Ascending aorta (tissue), 2 donors: Measurements from ENCODE around the gene MEIOB. TPM values are rescaled to one million over a fixed set of nuclear protein-coding genes. Genes with fewer than 3 reads are reported as not detected.

ENCODE experiments used
- DNase-seq, 2 donors: peaks; one replicate each; pipeline ENCODE4 v3.0.0-alpha.2; 2019; ENCODE audit warnings: low spot score in 2 of 2
- H3K27ac ChIP-seq, 2 donors: fragments of 200-600 bp; sonication (generic); one replicate each; pipeline ENCODE4 v1.5.1; 2016 to 2017; ENCODE audit warnings: mild to moderate bottlenecking in 1 of 2
- H3K27me3 ChIP-seq: fragments of 200-600 bp; sonication (generic); one replicate; pipeline ENCODE4 v1.5.1; 2017
- H3K36me3 ChIP-seq, 2 donors: fragments of 200-600 bp; sonication (generic); one replicate each; pipeline ENCODE4 v1.5.1; 2016
- H3K4me1 ChIP-seq, 2 donors: fragments of 200-600 bp; sonication (generic); one replicate each; pipeline ENCODE4 v1.5.1; 2016 to 2017; ENCODE audit warnings: mild to moderate bottlenecking in 1 of 2
- H3K4me3 ChIP-seq, 2 donors: fragments of 200-600 bp; sonication (generic); one replicate each; pipeline ENCODE4 v1.5.1; 2016 to 2017; ENCODE audit warnings: mild to moderate bottlenecking in 1 of 2
- H3K9me3 ChIP-seq, 2 donors: fragments of 200-600 bp; sonication (generic); one replicate each; pipeline ENCODE4 v1.5.1; 2016
- intact Hi-C: fragments of 100-400 bp; cut with DNase I; formaldehyde crosslinking; loops from one replicate; pipeline ENCODE4 v1.15.1; 2023
- total RNA-seq: library from RNA; depleted of rRNA; stranded (reverse); fragments of >200 nt; gene quantifications from one replicate; pipeline ENCODE4 v1.1.0, GENCODE V29; 2016
- TF ChIP-seq, protein P1 (sequence below), 3 experiments: fragments of 200-600 bp in 2 of 3; fragments of 450-650 bp in 1 of 3; sonication (generic) in 2 of 3; IDR thresholded peaks; one replicate each; pipeline ENCODE4 v1.5.1; 2016 to 2019; ENCODE audit warnings: antibody characterized with exemption in 3 of 3, mild to moderate bottlenecking in 1 of 3, moderate library complexity in 1 of 3

Gene MEIOB
- total RNA-seq, 1 donor from 2014 or later = not detected

- intact Hi-C loops = no loop called here
- Histone ChIP-seq H3K27me3 (peaks cover 21% of the 10 kb centered on the region), H3K4me1 (no peaks in the 10 kb centered on the region), H3K27ac (no peak overlapping the region), H3K9me3 (no peaks in the 10 kb centered on the region), H3K36me3 (no peaks in the 10 kb centered on the region), H3K4me3 (no peak overlapping the region)
- no peak for DNase-seq
- TF ChIP-seq, protein P1, sequence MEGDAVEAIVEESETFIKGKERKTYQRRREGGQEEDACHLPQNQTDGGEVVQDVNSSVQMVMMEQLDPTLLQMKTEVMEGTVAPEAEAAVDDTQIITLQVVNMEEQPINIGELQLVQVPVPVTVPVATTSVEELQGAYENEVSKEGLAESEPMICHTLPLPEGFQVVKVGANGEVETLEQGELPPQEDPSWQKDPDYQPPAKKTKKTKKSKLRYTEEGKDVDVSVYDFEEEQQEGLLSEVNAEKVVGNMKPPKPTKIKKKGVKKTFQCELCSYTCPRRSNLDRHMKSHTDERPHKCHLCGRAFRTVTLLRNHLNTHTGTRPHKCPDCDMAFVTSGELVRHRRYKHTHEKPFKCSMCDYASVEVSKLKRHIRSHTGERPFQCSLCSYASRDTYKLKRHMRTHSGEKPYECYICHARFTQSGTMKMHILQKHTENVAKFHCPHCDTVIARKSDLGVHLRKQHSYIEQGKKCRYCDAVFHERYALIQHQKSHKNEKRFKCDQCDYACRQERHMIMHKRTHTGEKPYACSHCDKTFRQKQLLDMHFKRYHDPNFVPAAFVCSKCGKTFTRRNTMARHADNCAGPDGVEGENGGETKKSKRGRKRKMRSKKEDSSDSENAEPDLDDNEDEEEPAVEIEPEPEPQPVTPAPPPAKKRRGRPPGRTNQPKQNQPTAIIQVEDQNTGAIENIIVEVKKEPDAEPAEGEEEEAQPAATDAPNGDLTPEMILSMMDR (IDR thresholded peaks at IDR 0.05) = no peak
Measured at GRCh38 chr16:1917665-1918350, 45.8 kb upstream of the MEIOB start.

DNA sequence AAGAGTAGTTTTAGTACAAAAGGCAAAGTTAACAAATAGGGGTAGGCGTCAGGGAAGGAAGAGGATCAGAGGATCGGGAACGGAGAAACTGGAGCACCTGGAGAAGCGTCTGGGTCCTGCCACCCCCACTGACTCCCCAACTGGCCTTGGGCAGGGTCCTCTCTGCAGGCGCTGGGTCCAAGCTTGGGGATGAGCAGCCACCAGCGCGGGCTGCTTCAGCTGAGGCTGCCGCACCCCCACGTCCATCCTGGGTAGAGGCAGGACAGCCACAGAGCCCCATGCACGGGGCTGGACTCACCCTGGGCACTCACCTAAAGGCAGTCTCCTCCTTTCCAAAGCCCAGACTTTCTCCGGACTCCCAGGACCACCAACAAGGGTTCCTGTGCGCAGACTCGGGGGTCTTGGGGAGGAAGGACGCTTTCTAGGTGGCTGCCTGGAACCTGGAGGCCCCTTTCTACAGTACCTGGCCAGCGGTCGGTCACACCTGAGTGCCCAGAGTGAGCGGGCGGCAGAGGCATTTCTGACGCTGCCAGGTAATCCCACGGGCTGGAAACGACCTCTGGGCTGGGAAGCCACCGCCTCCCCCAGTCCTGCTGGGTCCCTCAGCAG is 45.2 kb upstream of the MEIOB start:
- TF ChIP-seq, protein P1 (IDR thresholded peaks at IDR 0.05) = no peak
- no peak for DNase-seq
- intact Hi-C loops = no loop called here
- H3K4me1 ChIP-seq = no peaks in the 10 kb centered on the region
- H3K9me3 ChIP-seq = no peaks in the 10 kb centered on the region
- H3K4me3 ChIP-seq = no peak overlapping the region
- H3K27me3 ChIP-seq = peaks cover 21% of the 10 kb centered on the region
- H3K36me3 ChIP-seq = no peaks in the 10 kb centered on the region
- no peak overlapping the region for H3K27ac ChIP-seq

DNA sequence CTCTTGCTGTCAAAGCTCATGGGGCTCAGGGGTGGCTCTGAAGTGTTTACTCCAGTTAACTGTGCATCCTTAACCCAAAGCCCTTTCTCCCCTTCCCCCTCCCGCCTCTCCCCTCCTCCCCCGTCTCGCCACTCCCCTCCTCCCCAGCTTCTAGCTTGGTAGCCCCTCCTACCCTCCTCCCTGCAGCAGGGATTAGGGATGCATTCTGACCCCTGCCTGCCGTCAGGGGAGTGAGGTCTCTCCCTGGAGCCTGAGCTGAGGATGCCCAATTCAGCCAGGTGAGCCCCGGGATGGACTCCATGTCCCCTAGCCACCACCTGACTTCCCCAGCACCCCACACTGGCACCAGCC is 44.7 kb upstream of the MEIOB start:
- no peak for DNase-seq

DNA sequence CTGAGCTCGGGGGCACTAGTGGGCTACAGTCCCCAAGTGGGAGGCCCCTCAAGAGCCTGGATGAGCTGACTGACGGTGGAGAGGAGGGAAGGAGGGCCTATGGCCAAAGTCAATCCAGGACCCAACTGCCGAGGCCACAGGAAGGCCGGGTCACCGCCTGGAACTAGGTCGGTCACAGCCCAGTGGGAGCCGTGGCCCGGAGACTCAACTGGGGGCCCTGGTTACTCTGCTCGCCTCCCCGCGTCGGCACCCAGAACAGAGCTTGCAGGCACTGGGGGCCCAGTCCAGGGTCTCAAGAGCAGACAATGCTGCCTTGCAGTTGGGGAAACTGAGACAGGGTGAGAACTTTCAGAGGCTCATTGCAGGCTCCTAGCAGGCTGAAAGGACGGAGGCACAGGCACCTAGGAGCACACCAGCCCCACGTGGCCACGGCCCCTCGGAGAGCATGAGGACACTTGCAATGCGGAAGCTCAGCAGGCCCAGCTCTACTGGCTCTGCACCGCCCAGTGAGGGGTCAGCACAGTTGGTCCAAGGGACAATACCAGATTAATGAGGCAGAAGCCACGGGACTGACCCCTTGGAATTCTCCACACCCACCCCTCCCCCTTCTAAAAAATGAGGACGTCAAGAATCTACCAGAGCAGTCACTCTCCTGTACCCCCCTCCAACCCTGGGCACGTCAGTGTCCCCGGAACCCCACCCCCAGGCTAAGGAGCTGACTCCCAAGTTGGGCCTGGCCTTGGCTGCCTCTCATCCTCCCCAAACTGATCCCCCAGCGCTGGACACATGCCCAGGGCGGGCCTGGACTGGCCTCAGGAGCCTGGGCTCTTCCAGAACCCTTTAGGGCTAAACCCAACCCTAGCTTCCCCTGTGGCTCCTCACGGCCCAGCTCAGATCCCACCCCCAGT is 44.0 kb upstream of the MEIOB start:
- intact Hi-C loops = no loop called here
- H3K4me1 ChIP-seq = no peaks in the 10 kb centered on the region
- H3K27me3 ChIP-seq = peaks cover 21% of the 10 kb centered on the region
- no peak overlapping the region for H3K4me3 ChIP-seq
- H3K36me3 ChIP-seq = no peaks in the 10 kb centered on the region
- no peaks in the 10 kb centered on the region for H3K9me3 ChIP-seq
- H3K27ac ChIP-seq = no peak overlapping the region
- TF ChIP-seq, protein P1 (IDR thresholded peaks at IDR 0.05) = no peak
- no peak for DNase-seq

More for the DNA sequence above, 44.7 kb upstream of the MEIOB start:
- H3K4me1 ChIP-seq = no peaks in the 10 kb centered on the region
- TF ChIP-seq, protein P1 (IDR thresholded peaks at IDR 0.05) = no peak
- intact Hi-C loops = no loop called here
- H3K27me3 ChIP-seq = peaks cover 21% of the 10 kb centered on the region
- H3K9me3 ChIP-seq = no peaks in the 10 kb centered on the region
- no peak overlapping the region for H3K4me3 ChIP-seq
- no peak overlapping the region for H3K27ac ChIP-seq
- no peaks in the 10 kb centered on the region for H3K36me3 ChIP-seq

DNA sequence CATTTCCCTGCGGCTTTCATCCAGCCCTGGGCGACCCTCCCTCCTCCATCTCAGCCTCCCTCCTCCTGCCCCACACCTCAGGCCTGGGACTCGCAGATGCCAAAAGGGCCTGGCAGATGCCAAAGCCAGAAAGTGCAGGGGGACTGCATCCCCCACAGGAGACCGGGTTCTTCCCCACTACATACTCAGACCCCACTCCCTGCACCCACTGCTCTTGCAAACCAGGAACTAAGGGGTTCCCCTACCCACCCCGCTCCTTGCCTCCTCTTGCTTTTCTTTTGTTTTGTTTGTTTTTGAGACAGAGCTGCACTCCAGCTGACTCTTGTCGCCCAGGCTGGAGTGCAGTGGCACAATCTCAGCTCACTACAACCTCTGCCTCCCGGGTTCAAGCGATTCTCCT is 43.0 kb upstream of the MEIOB start:
- intact Hi-C loops = no loop called here
- TF ChIP-seq, protein P1 (IDR thresholded peaks at IDR 0.05) = no peak
- no peaks in the 10 kb centered on the region for H3K36me3 ChIP-seq
- no peak overlapping the region for H3K27ac ChIP-seq
- no peak for DNase-seq
- no peaks in the 10 kb centered on the region for H3K4me1 ChIP-seq
- no peak overlapping the region for H3K4me3 ChIP-seq
- no peaks in the 10 kb centered on the region for H3K9me3 ChIP-seq
- peaks cover 15% of the 10 kb centered on the region for H3K27me3 ChIP-seq
